ENCODE results near the gene DGKG. TPM values are rescaled to one million over a fixed set of nuclear protein-coding genes. Genes with fewer than 3 reads are reported as not detected.

The DGKG gene
- total and polyA plus RNA-seq, 8 donors: 0.12 to 26.3 (median 2.7) TPM

DNA sequence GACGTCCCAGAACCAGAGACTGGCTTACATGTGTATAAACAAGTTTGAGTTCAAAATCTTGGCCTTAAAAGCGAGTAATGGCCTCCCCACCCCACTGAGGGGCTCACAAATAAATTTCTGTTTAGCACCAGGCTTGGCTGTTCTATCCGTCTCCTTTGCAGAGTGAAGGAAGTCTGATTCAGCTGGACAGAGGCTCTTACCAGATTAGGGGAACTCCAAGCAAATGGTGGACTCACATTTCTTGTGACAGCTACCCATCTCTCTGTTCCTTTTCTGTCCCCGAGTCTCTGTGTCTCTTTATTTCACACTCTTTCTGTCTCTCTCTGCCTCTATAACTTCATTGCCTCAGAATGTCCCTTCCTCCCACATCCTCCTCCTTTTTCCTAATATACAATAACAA, 62.7 kb downstream of the DGKG start:
- Histone ChIP-seq H3K36me3 (peaks cover 0 to 15% (median 6%) of the 10 kb centered on the region in 4 donors), H3K27ac (no peak overlapping the region), H3K4me3 (no peak overlapping the region), H3K9me3 (no peaks in the 10 kb centered on the region), H3K27me3 (peaks cover 0 to 15% (median 6%) of the 10 kb centered on the region in 3 donors), H3K4me1 (peaks cover 0 to 6% (median 0%) of the 10 kb centered on the region in 4 donors)
- intact Hi-C loops (cut with DNase I; ENCODE audit: low total_unique reads): no loop called here
- 45 to 58% (median 54%) methylated on average over 4 of the region's 4 CpGs for WGBS, 5 donors
- TF ChIP-seq POLR2AphosphoS5 (IDR thresholded peaks at IDR 0.05) (no peak), POLR2A (IDR thresholded peaks at IDR 0.05) (no peak), EP300 (IDR thresholded peaks at IDR 0.05) (no peak)
- TF ChIP-seq, protein P1, sequence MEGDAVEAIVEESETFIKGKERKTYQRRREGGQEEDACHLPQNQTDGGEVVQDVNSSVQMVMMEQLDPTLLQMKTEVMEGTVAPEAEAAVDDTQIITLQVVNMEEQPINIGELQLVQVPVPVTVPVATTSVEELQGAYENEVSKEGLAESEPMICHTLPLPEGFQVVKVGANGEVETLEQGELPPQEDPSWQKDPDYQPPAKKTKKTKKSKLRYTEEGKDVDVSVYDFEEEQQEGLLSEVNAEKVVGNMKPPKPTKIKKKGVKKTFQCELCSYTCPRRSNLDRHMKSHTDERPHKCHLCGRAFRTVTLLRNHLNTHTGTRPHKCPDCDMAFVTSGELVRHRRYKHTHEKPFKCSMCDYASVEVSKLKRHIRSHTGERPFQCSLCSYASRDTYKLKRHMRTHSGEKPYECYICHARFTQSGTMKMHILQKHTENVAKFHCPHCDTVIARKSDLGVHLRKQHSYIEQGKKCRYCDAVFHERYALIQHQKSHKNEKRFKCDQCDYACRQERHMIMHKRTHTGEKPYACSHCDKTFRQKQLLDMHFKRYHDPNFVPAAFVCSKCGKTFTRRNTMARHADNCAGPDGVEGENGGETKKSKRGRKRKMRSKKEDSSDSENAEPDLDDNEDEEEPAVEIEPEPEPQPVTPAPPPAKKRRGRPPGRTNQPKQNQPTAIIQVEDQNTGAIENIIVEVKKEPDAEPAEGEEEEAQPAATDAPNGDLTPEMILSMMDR (IDR thresholded peaks at IDR 0.05): no peak
- DNase-seq: no peak

DNA sequence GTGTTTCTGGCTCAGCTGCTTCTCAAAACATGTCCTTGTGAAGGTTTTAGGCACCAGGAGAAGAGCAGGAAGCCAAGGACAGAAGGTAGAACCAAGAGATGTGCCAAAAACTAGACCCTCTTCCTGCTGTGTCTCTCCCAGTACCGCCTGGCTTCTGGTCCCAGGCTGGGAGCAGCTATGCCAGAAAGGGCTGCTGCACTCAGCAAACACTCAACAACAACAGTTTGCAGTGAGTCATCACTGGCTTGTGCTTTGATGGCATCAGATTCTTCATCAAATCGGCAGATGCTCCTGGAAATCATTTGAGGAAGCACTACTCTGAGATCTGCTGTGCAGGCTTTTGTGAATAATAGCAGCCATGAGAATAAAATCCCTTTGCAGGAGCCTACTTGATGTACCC, 63.2 kb downstream of the DGKG start:
- TF ChIP-seq POLR2AphosphoS5 (IDR thresholded peaks at IDR 0.05) (no peak), POLR2A (IDR thresholded peaks at IDR 0.05) (no peak), EP300 (IDR thresholded peaks at IDR 0.05) (no peak)
- TF ChIP-seq, protein P1 (IDR thresholded peaks at IDR 0.05): no peak
- WGBS, 5 donors: 55 to 58% (median 57%) methylated on average over 2 of the region's 2 CpGs

DNA sequence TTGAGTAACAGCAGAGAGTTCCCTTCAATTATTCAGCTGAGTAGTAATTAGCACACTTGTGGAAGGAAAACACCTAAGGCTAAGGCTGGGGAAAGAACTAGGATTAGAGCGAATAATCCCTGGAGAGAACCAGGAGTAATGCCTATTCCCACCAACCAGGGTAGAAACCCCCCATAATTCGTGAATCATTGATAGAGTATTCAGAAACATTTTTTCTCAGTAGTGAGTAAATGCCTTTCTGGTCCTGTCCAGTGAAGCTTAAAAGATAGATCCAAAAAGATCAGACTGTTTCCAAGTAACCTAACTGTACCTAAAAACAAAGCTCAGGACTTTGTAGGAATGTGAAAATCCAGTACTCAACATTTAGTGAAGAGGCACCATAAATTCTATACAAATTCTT, 71.2 kb downstream of the DGKG start:
- Histone ChIP-seq H3K27ac (no peak overlapping the region), H3K36me3 (no peaks in the 10 kb centered on the region), H3K9me3 (no peaks in the 10 kb centered on the region), H3K27me3 (no peaks in the 10 kb centered on the region), H3K4me1 (peaks cover 0 to 14% (median 8%) of the 10 kb centered on the region in 4 donors), H3K4me3 (no peak overlapping the region)
- intact Hi-C loops (cut with DNase I; ENCODE audit: low total_unique reads): no loop called here
- DNase-seq: no peak
- 79 to 91% (median 85%) methylated on average over 2 of the region's 2 CpGs for WGBS, 5 donors
- no peak for TF ChIP-seq POLR2AphosphoS5 (IDR thresholded peaks at IDR 0.05)

More for the DNA sequence above, 63.2 kb downstream of the DGKG start:
- Histone ChIP-seq H3K27me3 (peaks cover 0 to 11% (median 2%) of the 10 kb centered on the region in 3 donors), H3K27ac (no peak overlapping the region), H3K4me3 (no peak overlapping the region), H3K4me1 (peaks cover 0 to 6% (median 0%) of the 10 kb centered on the region in 4 donors), H3K36me3 (peaks cover 0 to 10% (median 5%) of the 10 kb centered on the region in 4 donors), H3K9me3 (no peaks in the 10 kb centered on the region)
- no peak for DNase-seq
- intact Hi-C loops (cut with DNase I; ENCODE audit: low total_unique reads): no loop called here

DNA sequence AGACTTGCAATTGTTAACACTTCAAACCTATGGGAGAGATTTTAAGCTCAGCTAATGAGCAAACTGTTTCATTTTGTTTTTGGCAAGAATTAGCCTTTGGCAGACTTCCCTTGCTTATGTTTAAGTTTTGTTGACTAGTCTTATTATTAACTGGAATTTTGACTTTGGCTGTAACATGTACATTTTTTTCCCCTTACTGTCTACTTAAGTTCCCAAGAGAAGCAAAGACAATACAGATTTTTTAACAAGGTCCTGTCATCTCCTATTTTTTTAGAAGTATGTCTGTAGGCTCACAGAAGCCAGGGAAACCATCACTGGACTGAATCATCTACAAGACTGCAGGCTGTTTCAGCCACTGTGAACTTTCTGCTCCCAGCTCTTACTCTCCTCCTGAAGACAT, 74.3 kb downstream of the DGKG start:
- Histone ChIP-seq H3K27ac (peak overlapping the region in 1 of 5 donors; percentile 4), H3K27me3 (no peaks in the 10 kb centered on the region), H3K36me3 (peaks cover 0 to 11% (median 0%) of the 10 kb centered on the region in 4 donors), H3K4me1 (peaks cover 0 to 14% (median 8%) of the 10 kb centered on the region in 4 donors), H3K4me3 (no peak overlapping the region), H3K9me3 (no peaks in the 10 kb centered on the region)
- TF ChIP-seq, protein P1 (IDR thresholded peaks at IDR 0.05): no peak
- TF ChIP-seq POLR2A (IDR thresholded peaks at IDR 0.05) (no peak), EP300 (IDR thresholded peaks at IDR 0.05) (no peak), POLR2AphosphoS5 (IDR thresholded peaks at IDR 0.05) (no peak)
- intact Hi-C loops (cut with DNase I; ENCODE audit: low total_unique reads): no loop called here
- peak in 1 of 2 donors; percentile 40 for DNase-seq

DNA sequence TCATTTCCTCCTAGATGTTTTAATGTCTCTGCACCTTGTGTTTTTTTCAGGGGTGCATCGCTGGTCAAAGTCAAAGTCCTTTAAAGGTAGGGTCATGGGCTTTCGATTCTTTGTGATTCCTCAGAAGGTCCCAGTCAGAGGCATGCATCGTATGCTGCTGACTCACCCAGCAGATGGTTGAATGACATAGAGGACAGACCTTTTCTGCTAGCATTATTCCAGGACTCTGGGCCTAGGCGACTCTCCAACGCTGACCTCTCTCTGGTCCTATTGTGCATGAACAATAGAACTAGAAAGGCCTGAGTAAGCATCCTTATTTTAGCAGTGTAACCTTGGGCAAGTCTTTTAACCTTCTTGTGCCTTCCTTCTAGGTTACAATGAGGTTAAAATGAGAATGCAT, 75.9 kb downstream of the DGKG start:
- Histone ChIP-seq H3K9me3 (no peaks in the 10 kb centered on the region), H3K4me3 (no peak overlapping the region), H3K27me3 (no peaks in the 10 kb centered on the region), H3K27ac (no peak overlapping the region), H3K36me3 (peaks cover 0 to 11% (median 0%) of the 10 kb centered on the region in 4 donors), H3K4me1 (peaks cover 0 to 20% (median 13%) of the 10 kb centered on the region in 4 donors)
- no peak for DNase-seq
- WGBS, 5 donors: 78 to 86% (median 85%) methylated on average over 5 of the region's 5 CpGs
- intact Hi-C loops (cut with DNase I; ENCODE audit: low total_unique reads): no loop called here
- TF ChIP-seq POLR2AphosphoS5 (IDR thresholded peaks at IDR 0.05) (no peak), EP300 (IDR thresholded peaks at IDR 0.05) (no peak), POLR2A (IDR thresholded peaks at IDR 0.05) (no peak)
- TF ChIP-seq, protein P1 (IDR thresholded peaks at IDR 0.05): no peak
